GM10847 (cell line): ENCODE results near the gene PODN.

Experiments used
- POLR2A ChIP-seq: IDR thresholded peaks from 2 replicates; pipeline ENCODE4 v1.6.1; 2011; ENCODE audit not compliant: insufficient read length; ENCODE audit errors: extremely low read depth

Gene PODN

DNA sequence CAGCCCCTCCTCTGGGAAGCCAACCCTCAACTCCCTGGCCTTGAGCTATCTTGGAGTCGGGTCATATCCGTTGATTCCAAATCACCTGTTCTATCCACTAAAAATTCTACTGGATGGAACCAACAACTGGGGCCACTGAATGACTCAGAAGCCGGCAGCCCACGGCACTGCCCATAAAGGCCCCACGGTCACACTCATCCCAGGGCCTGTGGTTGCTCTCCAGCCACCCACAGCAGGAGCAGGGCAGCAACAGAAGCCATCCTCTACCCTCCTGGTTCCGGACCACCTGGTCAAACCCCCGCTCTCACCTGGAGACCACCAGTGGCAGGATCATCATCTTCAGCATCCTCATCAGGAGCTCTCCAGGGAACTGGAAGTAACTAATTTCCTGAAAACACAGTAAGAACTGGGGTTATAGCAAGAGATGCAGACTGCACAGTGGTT is 72.1 kb downstream of the PODN start:
- no peak for TF ChIP-seq POLR2A
